HG03060 (cell line): ENCODE data around the gene TSSK3.
"Not testable (repeated sequence)": the region's sequence is repeated elsewhere in the genome, so short reads cannot be mapped to it uniquely, and the experiment has no call there.

Experiments used
- ATAC-seq: cut with Tn5 transposase; IDR thresholded peaks from one replicate; pipeline ENCODE4 v1.9.1; 2021; ENCODE audit warnings: low read depth, moderate number of reproducible peaks; ENCODE audit not compliant: unreplicated experiment

TSSK3 gene

GRCh38 chr1:32337855-32338636, 24.3 kb upstream of the TSSK3 start:
- no peak for ATAC-seq

GRCh38 chr1:32338637-32339145, 23.6 kb upstream of the TSSK3 start:
- no peak for ATAC-seq

- no peak for ATAC-seq
Measured at GRCh38 chr1:32339363-32339978, 22.9 kb upstream of the TSSK3 start.

- ATAC-seq, result no peak
Measured at GRCh38 chr1:32341186-32341757, 21.1 kb upstream of the TSSK3 start.

- ATAC-seq, result no peak
Measured at GRCh38 chr1:32341971-32342370, 20.4 kb upstream of the TSSK3 start.

DNA sequence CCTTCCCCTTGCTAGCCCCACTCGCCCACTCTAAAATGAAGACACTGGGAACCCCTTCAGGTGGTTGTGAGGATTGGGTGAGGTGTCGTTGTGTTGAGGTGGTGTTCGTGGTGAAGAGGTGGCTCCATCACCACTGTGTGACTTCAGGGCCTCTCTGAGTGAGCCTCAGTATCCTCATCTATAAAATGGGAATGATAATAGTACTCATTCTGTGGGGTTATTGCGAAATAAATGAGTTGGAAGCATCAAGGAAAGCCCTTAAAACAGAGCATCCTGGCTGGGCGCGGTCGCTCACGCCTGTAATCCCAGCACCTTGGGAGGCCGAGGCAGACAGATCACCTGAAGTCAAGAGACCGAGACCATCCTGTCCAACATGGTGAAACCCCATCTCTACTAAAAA, 19.6 kb upstream of the TSSK3 start:
- no peak for ATAC-seq

GRCh38 chr1:32345289-32345827, 17.0 kb upstream of the TSSK3 start:
- no peak for ATAC-seq

DNA sequence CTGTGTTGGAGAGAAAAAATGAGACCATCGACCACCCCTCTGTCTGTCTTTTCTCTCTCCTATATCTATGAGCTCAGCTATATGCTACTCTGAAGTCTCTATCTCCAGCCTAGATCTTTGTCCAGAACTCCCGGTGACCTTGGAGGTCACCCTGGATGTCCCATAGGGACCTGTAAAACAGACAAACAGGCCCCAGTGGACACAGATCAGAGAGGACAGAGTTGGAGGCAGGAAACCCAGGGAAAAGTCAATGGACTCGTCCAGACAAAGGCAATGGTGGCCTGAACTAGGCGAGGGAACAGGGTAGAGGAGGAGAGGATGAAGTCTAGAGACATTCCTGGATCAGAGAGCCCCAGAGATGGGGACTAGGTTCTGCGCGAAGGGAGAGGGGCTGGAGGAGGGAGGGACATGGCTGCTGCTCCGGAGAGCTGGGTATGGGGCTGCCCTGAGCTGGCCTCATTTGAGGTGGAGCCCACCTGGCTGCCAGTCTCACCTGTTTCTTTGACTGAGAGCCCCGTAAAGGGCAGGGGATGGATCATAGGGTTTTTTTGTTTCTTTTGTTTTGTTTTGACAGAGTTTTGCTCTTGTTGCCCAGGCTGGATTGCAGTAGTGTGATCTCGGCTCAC, 15.7 kb upstream of the TSSK3 start:
- no peak for ATAC-seq

GRCh38 chr1:32349211-32349708, 13.1 kb upstream of the TSSK3 start:
- no peak for ATAC-seq

DNA sequence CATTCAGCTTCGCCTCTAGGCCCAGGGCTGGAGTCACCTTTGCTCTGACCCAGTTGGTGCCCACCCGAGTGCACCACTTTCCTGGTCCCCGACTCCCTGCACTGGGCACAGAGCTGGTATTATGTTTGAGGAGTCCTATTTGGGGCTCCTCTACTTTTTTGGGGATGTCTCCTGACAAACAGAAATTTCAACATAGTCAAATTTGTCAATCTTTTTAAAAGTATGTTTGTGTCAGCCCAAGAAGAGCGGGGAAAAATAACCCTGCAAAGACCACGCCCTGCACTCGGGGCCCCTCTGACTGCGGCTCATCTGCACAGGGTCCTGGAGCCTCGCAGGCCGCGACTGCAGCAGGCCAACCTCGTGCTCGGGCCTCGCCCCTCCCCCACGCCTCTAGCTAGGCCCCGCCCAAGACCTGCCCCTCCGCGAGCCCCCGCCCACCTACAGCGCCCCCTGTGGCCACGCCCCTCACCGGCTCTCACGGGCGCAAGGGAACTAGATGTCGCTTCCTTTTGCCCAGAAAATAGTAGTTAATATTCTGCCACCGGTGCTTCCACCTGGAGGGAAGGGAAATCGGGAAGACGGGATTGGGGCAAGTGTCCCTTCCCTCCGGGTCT, 11.4 kb upstream of the TSSK3 start:
- no peak for ATAC-seq

- ATAC-seq, result no peak
Measured at GRCh38 chr1:32351399-32352238, 10.7 kb upstream of the TSSK3 start.

DNA sequence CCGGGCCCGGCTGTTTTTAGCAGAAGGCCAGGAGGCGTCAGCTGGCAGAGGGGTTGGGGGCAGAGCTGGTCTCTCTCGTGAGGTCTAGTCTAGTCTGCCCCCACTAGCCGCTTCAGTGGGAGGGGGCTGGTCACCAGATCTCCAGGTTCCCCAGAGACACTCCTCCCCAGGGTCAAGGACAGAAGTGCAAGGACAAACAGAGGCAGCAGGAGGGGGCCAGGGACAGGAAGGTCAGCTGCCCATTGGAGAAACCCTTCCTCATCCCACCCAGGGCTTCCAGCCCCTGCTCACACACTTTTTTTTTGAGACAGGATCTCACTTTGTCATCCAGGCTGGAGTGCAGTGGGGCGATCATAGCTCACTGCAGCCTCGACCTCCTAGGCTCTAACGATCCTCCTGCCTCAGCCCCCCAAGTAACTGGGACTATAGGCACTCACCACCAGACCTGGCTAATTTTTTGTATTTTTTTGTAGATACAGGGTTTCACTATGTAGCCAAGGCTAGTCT, 10.0 kb upstream of the TSSK3 start:
- no peak for ATAC-seq

GRCh38 chr1:32352831-32353383, 9.4 kb upstream of the TSSK3 start:
- ATAC-seq, result no peak

DNA sequence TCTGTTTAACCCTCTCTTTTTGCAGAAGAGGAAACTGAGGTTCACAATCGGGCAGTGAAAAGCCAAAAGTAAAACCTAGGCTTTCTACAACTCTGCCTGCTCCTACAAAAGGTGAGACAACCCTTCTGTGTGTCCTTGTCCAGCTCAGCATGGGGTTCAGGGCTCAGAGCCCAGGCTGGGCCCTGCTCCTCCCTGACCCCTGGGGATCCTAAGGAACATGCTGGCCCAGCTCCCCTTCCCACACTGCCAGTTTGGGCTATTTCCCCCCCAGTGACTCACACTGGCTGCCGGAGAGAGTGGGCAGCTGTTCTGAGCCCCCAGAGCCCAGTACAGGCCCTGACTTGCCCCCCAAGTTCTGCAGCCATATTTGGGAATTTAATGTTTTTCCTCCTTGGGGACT, 8.9 kb upstream of the TSSK3 start:
- ATAC-seq, result no peak

GRCh38 chr1:32353886-32354570, 8.3 kb upstream of the TSSK3 start:
- ATAC-seq, result no peak

DNA sequence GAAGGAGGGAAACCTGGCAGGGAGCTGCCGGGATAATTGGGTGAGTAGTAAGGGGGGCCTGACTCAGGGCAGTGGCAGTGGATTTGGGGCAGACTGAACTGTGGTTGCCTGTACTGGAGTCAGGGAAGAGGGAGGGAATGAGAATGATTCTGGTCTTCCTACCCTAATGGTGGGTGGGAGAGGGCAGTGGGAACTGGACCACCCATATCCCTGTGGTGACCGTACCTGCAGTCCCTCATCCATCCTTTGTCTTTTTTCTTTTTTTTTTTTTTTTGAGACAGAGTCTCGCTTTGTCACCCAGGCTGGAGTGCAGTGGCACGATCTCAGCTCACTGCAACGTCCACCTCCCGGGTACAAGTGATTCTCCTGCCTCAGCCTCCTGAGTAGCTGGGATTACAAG, 6.6 kb upstream of the TSSK3 start:
- not testable (repeated sequence) for ATAC-seq

DNA sequence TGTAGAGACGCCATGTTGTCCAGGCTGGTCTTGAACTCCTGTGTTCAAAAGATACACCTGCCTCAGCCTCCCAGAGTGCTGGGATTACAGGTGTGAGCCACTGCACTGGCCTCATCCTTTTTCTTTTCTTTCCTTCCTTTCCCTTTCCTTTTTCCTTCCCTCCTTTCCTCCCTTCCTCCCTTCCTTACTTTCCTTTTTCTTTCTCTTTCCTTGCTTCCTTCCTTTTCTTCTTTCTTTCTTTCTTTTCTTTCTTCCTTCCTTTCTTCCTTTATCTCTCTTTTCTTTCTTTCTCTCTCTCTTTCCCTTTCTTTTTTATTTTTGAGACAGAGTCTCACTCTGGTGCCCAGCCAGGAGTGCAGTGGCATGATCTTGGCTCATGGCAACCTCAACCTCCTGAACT, 5.9 kb upstream of the TSSK3 start:
- ATAC-seq, result no peak

DNA sequence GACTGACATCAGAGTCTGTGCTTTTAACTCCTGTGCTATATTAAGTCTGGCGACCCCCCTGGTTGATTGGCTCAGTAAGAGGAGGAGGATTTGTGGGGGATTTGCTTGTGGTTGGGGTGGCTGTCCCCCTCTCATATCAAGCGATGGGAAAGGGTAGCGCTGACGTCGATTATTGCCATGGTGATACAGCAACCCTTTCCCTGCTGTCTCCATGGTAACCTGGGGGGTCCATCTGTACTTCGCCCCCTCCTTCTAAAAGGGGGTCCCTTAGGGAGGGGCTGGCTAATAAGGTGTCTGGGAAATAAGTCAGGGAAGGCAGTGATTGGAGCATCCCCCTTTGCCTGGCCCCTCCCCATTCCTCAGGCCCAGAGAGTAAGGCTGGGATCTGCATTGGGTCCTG, 4.7 kb upstream of the TSSK3 start:
- no peak for ATAC-seq
